ENCODE measurements around the gene MLH3. TPM values are rescaled to one million over a fixed set of nuclear protein-coding genes. Genes with fewer than 3 reads are reported as not detected.

The MLH3 gene
- polyA plus RNA-seq, 1 donor from 2014 or later, result 17.3 TPM

DNA sequence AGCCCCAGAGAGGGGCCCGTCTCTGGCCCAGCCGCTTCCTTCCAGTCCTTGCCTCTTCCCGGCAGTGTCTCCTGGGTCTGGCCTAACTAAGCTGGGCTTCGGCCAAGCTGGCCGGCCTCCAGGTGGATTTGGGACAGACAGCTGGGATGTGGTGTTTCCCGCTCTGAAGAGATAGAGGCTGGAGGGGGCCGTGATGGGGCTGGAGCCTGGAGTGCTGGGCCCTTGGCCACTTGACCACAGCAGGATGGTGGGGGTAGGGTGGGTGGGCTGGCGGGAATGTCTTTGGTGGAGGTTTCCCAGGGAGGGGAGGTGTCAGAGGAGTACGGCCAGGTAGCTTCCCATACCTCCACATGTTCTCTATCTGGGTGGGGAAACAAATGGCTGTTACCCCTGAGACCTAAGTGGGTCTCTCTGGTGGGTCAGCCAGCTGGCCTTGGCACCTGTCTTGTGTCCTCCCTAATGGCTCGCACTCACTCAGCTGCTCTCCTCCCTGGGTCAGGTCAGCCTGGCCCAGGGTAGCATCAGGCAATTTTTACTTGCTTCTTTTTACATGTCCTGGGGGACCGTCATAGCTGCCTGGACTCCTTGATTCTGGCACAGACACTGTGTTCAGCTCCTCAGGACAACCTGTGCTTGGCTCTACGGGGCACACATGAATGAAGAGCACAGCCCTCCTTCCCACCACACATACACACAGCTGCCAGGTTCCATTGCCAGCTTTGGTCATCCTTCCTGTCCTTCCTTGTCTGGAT lies 76.0 kb downstream of the MLH3 start:
- Histone ChIP-seq H3K9me2 (ENCODE audit: insufficient read depth, low read length) (no peaks in the 10 kb centered on the region), H3K27me3 (ENCODE audit: insufficient read depth, low read depth, low read length) (no peaks in the 10 kb centered on the region), H3K79me2 (replicated peaks; ENCODE audit: insufficient read depth, low read length) (no peaks in the 10 kb centered on the region), H3K9ac (ENCODE audit: low read length) (no peak overlapping the region), H3K27ac (ENCODE audit: low read length) (no peak overlapping the region), H4K20me1 (ENCODE audit: insufficient read depth) (no peaks in the 10 kb centered on the region), H3F3A (ENCODE audit: insufficient read depth, low read length, poor library complexity, severe bottlenecking) (no peaks in the 10 kb centered on the region), H3K4me3 (ENCODE audit: low read length) (no peak overlapping the region), H3K9me3 (ENCODE audit: low read length) (no peaks in the 10 kb centered on the region), H3K4me2 (ENCODE audit: low read length) (no peak overlapping the region), H2AFZ (ENCODE audit: low read depth, low read length) (no peak overlapping the region), H3K36me3 (ENCODE audit: insufficient read depth, low read length) (no peaks in the 10 kb centered on the region)
- TF ChIP-seq TAF1 (IDR thresholded peaks at IDR 0.05; ENCODE audit: low read depth), result no peak
- TF ChIP-seq MXI1 (conservative IDR thresholded peaks at IDR 0.05; ENCODE audit: poor library complexity, severe bottlenecking), result no peak
- TF ChIP-seq, protein P1, sequence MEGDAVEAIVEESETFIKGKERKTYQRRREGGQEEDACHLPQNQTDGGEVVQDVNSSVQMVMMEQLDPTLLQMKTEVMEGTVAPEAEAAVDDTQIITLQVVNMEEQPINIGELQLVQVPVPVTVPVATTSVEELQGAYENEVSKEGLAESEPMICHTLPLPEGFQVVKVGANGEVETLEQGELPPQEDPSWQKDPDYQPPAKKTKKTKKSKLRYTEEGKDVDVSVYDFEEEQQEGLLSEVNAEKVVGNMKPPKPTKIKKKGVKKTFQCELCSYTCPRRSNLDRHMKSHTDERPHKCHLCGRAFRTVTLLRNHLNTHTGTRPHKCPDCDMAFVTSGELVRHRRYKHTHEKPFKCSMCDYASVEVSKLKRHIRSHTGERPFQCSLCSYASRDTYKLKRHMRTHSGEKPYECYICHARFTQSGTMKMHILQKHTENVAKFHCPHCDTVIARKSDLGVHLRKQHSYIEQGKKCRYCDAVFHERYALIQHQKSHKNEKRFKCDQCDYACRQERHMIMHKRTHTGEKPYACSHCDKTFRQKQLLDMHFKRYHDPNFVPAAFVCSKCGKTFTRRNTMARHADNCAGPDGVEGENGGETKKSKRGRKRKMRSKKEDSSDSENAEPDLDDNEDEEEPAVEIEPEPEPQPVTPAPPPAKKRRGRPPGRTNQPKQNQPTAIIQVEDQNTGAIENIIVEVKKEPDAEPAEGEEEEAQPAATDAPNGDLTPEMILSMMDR (IDR thresholded peaks at IDR 0.05; ENCODE audit: poor library complexity, severe bottlenecking), result no peak
- no peak for TF ChIP-seq SMC3 (conservative IDR thresholded peaks at IDR 0.05; ENCODE audit: poor library complexity)
- TF ChIP-seq POLR2AphosphoS5 (IDR thresholded peaks at IDR 0.05), result no peak
- TF ChIP-seq EP300 (conservative IDR thresholded peaks at IDR 0.05; ENCODE audit: poor library complexity, severe bottlenecking), result no peak
- TF ChIP-seq RAD21 (conservative IDR thresholded peaks at IDR 0.05), result no peak
- TF ChIP-seq REST (IDR thresholded peaks at IDR 0.05; ENCODE audit: borderline replicate concordance), result no peak
- TF ChIP-seq EZH2 (IDR thresholded peaks at IDR 0.05; ENCODE audit: borderline replicate concordance, insufficient read depth, low read length, poor library complexity, severe bottlenecking), result no peak

- no peak overlapping the region for H3K9ac ChIP-seq (ENCODE audit: low read length)
- H3K79me2 ChIP-seq (replicated peaks; ENCODE audit: insufficient read depth, low read length), result no peaks in the 10 kb centered on the region
- H3K9me2 ChIP-seq (ENCODE audit: insufficient read depth, low read length), result no peaks in the 10 kb centered on the region
- H3K36me3 ChIP-seq (ENCODE audit: insufficient read depth, low read length), result no peaks in the 10 kb centered on the region
- H2AFZ ChIP-seq (ENCODE audit: low read depth, low read length), result no peak overlapping the region
- H4K20me1 ChIP-seq (ENCODE audit: insufficient read depth), result no peaks in the 10 kb centered on the region
- H3F3A ChIP-seq (ENCODE audit: insufficient read depth, low read length, poor library complexity, severe bottlenecking), result no peaks in the 10 kb centered on the region
- TF ChIP-seq POLR2AphosphoS5 (IDR thresholded peaks at IDR 0.05), result no peak
- TF ChIP-seq TAF1 (IDR thresholded peaks at IDR 0.05; ENCODE audit: low read depth), result no peak
- no peak for TF ChIP-seq EZH2 (IDR thresholded peaks at IDR 0.05; ENCODE audit: borderline replicate concordance, insufficient read depth, low read length, poor library complexity, severe bottlenecking)
- TF ChIP-seq, protein P1 (IDR thresholded peaks at IDR 0.05; ENCODE audit: poor library complexity, severe bottlenecking), result no peak
- TF ChIP-seq SMC3 (conservative IDR thresholded peaks at IDR 0.05; ENCODE audit: poor library complexity), result no peak
- TF ChIP-seq RAD21 (conservative IDR thresholded peaks at IDR 0.05), result no peak
- no peak for TF ChIP-seq MXI1 (conservative IDR thresholded peaks at IDR 0.05; ENCODE audit: poor library complexity, severe bottlenecking)
- no peak for TF ChIP-seq REST (IDR thresholded peaks at IDR 0.05; ENCODE audit: borderline replicate concordance)
- no peak for TF ChIP-seq EP300 (conservative IDR thresholded peaks at IDR 0.05; ENCODE audit: poor library complexity, severe bottlenecking)
- H3K4me2 ChIP-seq (ENCODE audit: low read length), result no peak overlapping the region
- H3K4me3 ChIP-seq (ENCODE audit: low read length), result no peak overlapping the region
- no peaks in the 10 kb centered on the region for H3K9me3 ChIP-seq (ENCODE audit: low read length)
- H3K27ac ChIP-seq (ENCODE audit: low read length), result no peak overlapping the region
- H3K27me3 ChIP-seq (ENCODE audit: insufficient read depth, low read depth, low read length), result no peaks in the 10 kb centered on the region
Observed at GRCh38 chr14:74974364-74975058, 76.8 kb downstream of the MLH3 start.

Data from neural cell (in vitro differentiated cells).